Measurements from ENCODE around the gene PYGO1.

PYGO1 gene

GRCh38 chr15:55526559-55527036, 61.5 kb downstream of the PYGO1 start:
- H3K27me3 ChIP-seq (ENCODE audit: insufficient read depth, low read depth, severe bottlenecking), result no peaks in the 10 kb centered on the region
- peak; percentile 42 for DNase-seq
- TF ChIP-seq CTCF (IDR thresholded peaks at IDR 0.05; ENCODE audit: low read depth, low read length), result peak; percentile 79
- H3K36me3 ChIP-seq, result no peaks in the 10 kb centered on the region
- H3K4me3 ChIP-seq (ENCODE audit: low read depth, low read length), result no peak overlapping the region
- no peak overlapping the region for H3K27ac ChIP-seq
- H3K9me3 ChIP-seq (ENCODE audit: severe bottlenecking), result peaks cover 2% of the 10 kb centered on the region

- Histone ChIP-seq H3K27ac (no peak overlapping the region), H3K4me3 (ENCODE audit: low read depth, low read length) (no peak overlapping the region), H3K27me3 (ENCODE audit: insufficient read depth, low read depth, severe bottlenecking) (no peaks in the 10 kb centered on the region), H3K9me3 (ENCODE audit: severe bottlenecking) (peaks cover 2% of the 10 kb centered on the region), H3K36me3 (no peaks in the 10 kb centered on the region)
- DNase-seq, result no peak
- TF ChIP-seq CTCF (IDR thresholded peaks at IDR 0.05; ENCODE audit: low read depth, low read length), result no peak
These were observed 65.2 kb downstream of the PYGO1 start for GRCh38 chr15:55522742-55523450.

- no peaks in the 10 kb centered on the region for H3K36me3 ChIP-seq
- no peak for DNase-seq
- no peak for TF ChIP-seq CTCF (IDR thresholded peaks at IDR 0.05; ENCODE audit: low read depth, low read length)
- H3K9me3 ChIP-seq (ENCODE audit: severe bottlenecking), result peaks cover 2% of the 10 kb centered on the region
- H3K27me3 ChIP-seq (ENCODE audit: insufficient read depth, low read depth, severe bottlenecking), result no peaks in the 10 kb centered on the region
- H3K4me3 ChIP-seq (ENCODE audit: low read depth, low read length), result no peak overlapping the region
- H3K27ac ChIP-seq, result no peak overlapping the region
These were observed 69.5 kb downstream of the PYGO1 start for GRCh38 chr15:55518641-55519040.

GRCh38 chr15:55518009-55518408, 70.1 kb downstream of the PYGO1 start:
- no peaks in the 10 kb centered on the region for H3K36me3 ChIP-seq
- H3K27me3 ChIP-seq (ENCODE audit: insufficient read depth, low read depth, severe bottlenecking), result no peaks in the 10 kb centered on the region
- no peak for DNase-seq
- H3K27ac ChIP-seq, result no peak overlapping the region
- no peaks in the 10 kb centered on the region for H3K9me3 ChIP-seq (ENCODE audit: severe bottlenecking)
- no peak for TF ChIP-seq CTCF (IDR thresholded peaks at IDR 0.05; ENCODE audit: low read depth, low read length)
- H3K4me3 ChIP-seq (ENCODE audit: low read depth, low read length), result no peak overlapping the region

GRCh38 chr15:55515991-55516776, 72.0 kb downstream of the PYGO1 start:
- no peak for DNase-seq
- Histone ChIP-seq H3K9me3 (ENCODE audit: severe bottlenecking) (no peaks in the 10 kb centered on the region), H3K27ac (no peak overlapping the region), H3K27me3 (ENCODE audit: insufficient read depth, low read depth, severe bottlenecking) (no peaks in the 10 kb centered on the region), H3K36me3 (no peaks in the 10 kb centered on the region), H3K4me3 (ENCODE audit: low read depth, low read length) (no peak overlapping the region)
- no peak for TF ChIP-seq CTCF (IDR thresholded peaks at IDR 0.05; ENCODE audit: low read depth, low read length)
